HG03103 (cell line): ENCODE results near the gene CIPC.

Experiments used
- ATAC-seq: cut with Tn5 transposase; IDR thresholded peaks from one replicate; pipeline ENCODE4 v1.9.1; 2021; ENCODE audit warnings: low read depth; ENCODE audit not compliant: unreplicated experiment

The CIPC gene

GRCh38 chr14:77123381-77124325 lies 25.6 kb downstream of the CIPC start:
- no peak for ATAC-seq

- ATAC-seq = no peak
Measured at GRCh38 chr14:77124345-77125280, 26.6 kb downstream of the CIPC start.

- ATAC-seq = no peak
Measured at GRCh38 chr14:77125281-77125801, 27.3 kb downstream of the CIPC start.

GRCh38 chr14:77125823-77126325 lies 27.8 kb downstream of the CIPC start:
- ATAC-seq = no peak

GRCh38 chr14:77126461-77126990 lies 28.5 kb downstream of the CIPC start:
- ATAC-seq = no peak

- no peak for ATAC-seq
Measured at GRCh38 chr14:77128414-77128891, 30.4 kb downstream of the CIPC start.

- ATAC-seq = no peak
Measured at GRCh38 chr14:77130386-77130785, 32.3 kb downstream of the CIPC start.

- no peak for ATAC-seq
Measured at GRCh38 chr14:77131206-77131605, 33.1 kb downstream of the CIPC start.

- ATAC-seq = no peak
Measured at GRCh38 chr14:77131871-77132486, 33.9 kb downstream of the CIPC start.

- ATAC-seq = no peak
Measured at GRCh38 chr14:77133720-77134338, 35.8 kb downstream of the CIPC start.

- ATAC-seq = no peak
Measured at GRCh38 chr14:77139022-77139421, 41.0 kb downstream of the CIPC start.

- peak; percentile 64 for ATAC-seq
Measured at GRCh38 chr14:77139540-77140358, 41.7 kb downstream of the CIPC start.

GRCh38 chr14:77140359-77141213 lies 42.5 kb downstream of the CIPC start:
- no peak for ATAC-seq

GRCh38 chr14:77141214-77142004 lies 43.4 kb downstream of the CIPC start, which contains the start of gene ZDHHC22:
ZDHHC22 (minus strand) TSS chr14:77141791; CDS start chr14:77139738, 2,053 bp downstream.
- ATAC-seq = no peak

GRCh38 chr14:77142005-77142800 lies 44.1 kb downstream of the CIPC start:
- ATAC-seq = no peak

GRCh38 chr14:77143071-77143470 lies 45.0 kb downstream of the CIPC start:
- no peak for ATAC-seq
